ENCODE data around the gene WDR77. TPM values are rescaled to one million over a fixed set of nuclear protein-coding genes. Genes with fewer than 3 reads are reported as not detected.

WDR77 gene
- total RNA-seq, 2 donors from 2014 or later = 24.9 to 40.6 TPM

DNA sequence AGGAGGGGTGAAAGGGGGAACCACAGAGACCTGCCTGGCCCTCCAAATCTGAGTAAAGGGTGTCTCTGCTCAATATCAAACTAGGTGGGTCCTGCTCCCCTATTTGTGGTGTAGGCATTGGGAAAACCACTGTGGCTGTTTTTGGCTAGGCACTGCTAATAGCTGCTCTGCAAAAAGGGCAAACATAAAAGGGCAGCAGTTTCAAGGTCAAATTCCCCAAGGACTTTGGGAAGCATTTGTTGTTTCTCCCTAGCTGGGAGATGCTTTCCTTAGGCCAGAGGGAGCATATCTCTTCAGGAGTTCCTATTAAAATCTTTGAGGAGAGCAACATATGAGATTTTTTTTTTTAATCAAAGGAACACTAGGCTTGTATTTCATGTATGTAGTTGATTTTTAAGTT lies 27.2 kb upstream of the WDR77 start:
- H3K27me3 ChIP-seq (replicated peaks; ENCODE audit: insufficient read depth) = no peaks in the 10 kb centered on the region
- no peaks in the 10 kb centered on the region for H3K36me3 ChIP-seq
- peaks cover 7% of the 10 kb centered on the region in 2 donors for H3K4me1 ChIP-seq (ENCODE audit: control insufficient read depth in 1 of 2, low read depth in 2 of 2)
- no peak for TF ChIP-seq CTCF (IDR thresholded peaks at IDR 0.05)
- no peak overlapping the region for H3K27ac ChIP-seq
- ATAC-seq (ENCODE audit: insufficient number of reproducible peaks, low FRiP score, low read depth) = no peak
- DNase-seq (ENCODE audit: low spot score) = no peak
- peak overlapping the region; percentile 21 for H3K4me3 ChIP-seq
- H3K9me3 ChIP-seq = no peaks in the 10 kb centered on the region

DNA sequence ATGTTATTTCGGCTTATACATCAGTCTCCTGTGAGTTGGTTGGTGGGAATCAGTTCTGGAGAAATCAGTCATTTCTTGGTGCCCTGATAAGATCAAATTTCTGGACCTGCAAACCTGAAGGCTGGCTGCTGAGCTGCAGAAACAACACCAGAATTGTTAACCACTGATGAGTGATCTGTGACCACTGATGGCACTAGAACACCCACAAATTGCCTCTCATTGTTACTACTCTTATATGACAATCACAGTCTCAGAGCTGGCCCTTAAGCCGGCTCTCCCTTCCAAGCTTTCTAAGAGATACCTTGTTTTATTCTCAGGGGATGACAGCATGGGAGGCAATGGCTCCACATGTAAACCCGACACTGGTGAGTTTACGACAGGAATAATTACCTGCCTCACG lies 26.6 kb upstream of the WDR77 start:
- H3K27ac ChIP-seq = no peak overlapping the region
- H3K4me1 ChIP-seq (ENCODE audit: control insufficient read depth in 1 of 2, low read depth in 2 of 2) = peaks cover 7% of the 10 kb centered on the region in 2 donors
- DNase-seq (ENCODE audit: low spot score) (no peak), ATAC-seq (ENCODE audit: insufficient number of reproducible peaks, low FRiP score, low read depth) (no peak)
- H3K27me3 ChIP-seq (replicated peaks; ENCODE audit: insufficient read depth) = no peaks in the 10 kb centered on the region
- H3K4me3 ChIP-seq = peak overlapping the region; percentile 63
- no peak for TF ChIP-seq CTCF (IDR thresholded peaks at IDR 0.05)
- no peaks in the 10 kb centered on the region for H3K36me3 ChIP-seq
- no peaks in the 10 kb centered on the region for H3K9me3 ChIP-seq

DNA sequence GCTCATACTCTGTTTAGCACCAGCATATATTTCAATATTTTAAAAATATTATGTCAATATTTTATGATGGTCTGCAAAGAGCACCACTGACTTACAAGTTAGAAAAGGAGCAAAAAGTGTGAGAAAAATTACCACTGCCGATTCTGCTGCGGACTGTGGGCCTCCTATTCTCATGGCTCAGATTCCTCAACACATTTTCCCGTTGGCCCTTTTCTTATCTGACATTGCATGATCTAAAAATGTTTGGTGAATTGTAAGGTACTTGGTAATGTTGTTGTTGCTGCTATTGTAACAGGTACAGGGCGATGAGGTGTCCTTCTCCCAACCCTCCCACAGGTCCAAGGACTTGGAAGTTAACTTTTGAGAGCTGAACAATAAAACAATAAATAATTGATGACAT lies 25.5 kb upstream of the WDR77 start:
- peak overlapping the region; percentile 63 for H3K4me3 ChIP-seq
- H3K27me3 ChIP-seq (replicated peaks; ENCODE audit: insufficient read depth) = no peaks in the 10 kb centered on the region
- H3K9me3 ChIP-seq = no peaks in the 10 kb centered on the region
- ATAC-seq (ENCODE audit: insufficient number of reproducible peaks, low FRiP score, low read depth) = no peak
- no peaks in the 10 kb centered on the region for H3K36me3 ChIP-seq
- DNase-seq (ENCODE audit: low spot score) = no peak
- H3K4me1 ChIP-seq (ENCODE audit: control insufficient read depth in 1 of 2, low read depth in 2 of 2) = peaks cover 7% of the 10 kb centered on the region in 2 donors
- H3K27ac ChIP-seq = peak overlapping the region in 1 of 2 donors; percentile 59
- no peak for TF ChIP-seq CTCF (IDR thresholded peaks at IDR 0.05)

DNA sequence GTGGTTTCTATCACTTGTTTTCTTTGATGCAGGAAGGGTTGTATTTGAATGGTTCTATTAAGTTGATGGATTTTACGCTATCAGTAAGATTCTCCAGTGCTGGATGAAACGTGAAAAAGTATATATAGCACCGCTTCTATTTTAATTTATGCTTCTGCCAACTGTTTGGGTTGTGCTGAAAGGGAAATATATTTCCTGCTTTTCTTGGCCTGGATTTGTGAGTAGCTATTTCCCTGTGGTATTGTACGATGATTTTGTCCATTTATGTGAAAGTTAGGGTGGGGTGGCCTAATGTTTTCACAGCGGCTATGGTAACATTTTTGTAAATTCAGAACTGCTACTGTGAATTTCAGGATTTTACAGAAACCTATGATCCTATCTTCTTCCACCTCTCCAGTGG lies 25.1 kb upstream of the WDR77 start:
- Histone ChIP-seq H3K36me3 (no peaks in the 10 kb centered on the region), H3K27ac (peak overlapping the region; percentile 11 to 59), H3K27me3 (replicated peaks; ENCODE audit: insufficient read depth) (no peaks in the 10 kb centered on the region), H3K4me3 (peak overlapping the region; percentile 63), H3K9me3 (no peaks in the 10 kb centered on the region), H3K4me1 (ENCODE audit: control insufficient read depth in 1 of 2, low read depth in 2 of 2) (peaks cover 7% of the 10 kb centered on the region in 2 donors)
- DNase-seq (ENCODE audit: low spot score) (no peak), ATAC-seq (ENCODE audit: insufficient number of reproducible peaks, low FRiP score, low read depth) (peak; percentile 3)
- no peak for TF ChIP-seq CTCF (IDR thresholded peaks at IDR 0.05)

DNA sequence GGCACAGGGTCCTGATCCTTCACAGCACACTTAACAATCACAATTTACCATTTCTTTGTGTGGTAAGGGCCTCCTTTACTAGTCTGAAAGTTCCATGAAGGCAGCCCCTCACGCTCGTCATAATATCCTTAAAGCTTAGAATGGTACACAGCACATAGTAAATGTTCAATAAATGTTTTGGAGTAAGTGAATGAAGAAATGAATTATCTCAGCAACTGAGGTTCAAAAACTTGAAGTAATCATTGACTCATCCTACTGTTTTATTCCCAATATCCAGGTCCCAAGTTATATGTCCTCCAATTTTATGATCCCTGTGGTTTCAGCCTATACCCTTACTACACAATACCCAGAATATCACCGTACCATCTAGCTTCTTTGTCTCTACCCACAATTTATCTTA lies 22.5 kb upstream of the WDR77 start:
- H3K4me3 ChIP-seq = no peak overlapping the region
- H3K4me1 ChIP-seq (ENCODE audit: control insufficient read depth in 1 of 2, low read depth in 2 of 2) = peaks cover 7% of the 10 kb centered on the region in 2 donors
- ATAC-seq (ENCODE audit: insufficient number of reproducible peaks, low FRiP score, low read depth) (no peak), DNase-seq (ENCODE audit: low spot score) (no peak)
- H3K27me3 ChIP-seq (replicated peaks; ENCODE audit: insufficient read depth) = no peaks in the 10 kb centered on the region
- TF ChIP-seq CTCF (IDR thresholded peaks at IDR 0.05) = no peak
- H3K9me3 ChIP-seq = no peaks in the 10 kb centered on the region
- no peak overlapping the region for H3K27ac ChIP-seq
- no peaks in the 10 kb centered on the region for H3K36me3 ChIP-seq

Data from thoracic aorta (tissue), 2 donors.